Stimulated activated CD4-positive, alpha-beta T cell treated with anti-CD3 and anti-CD28 coated beads, Interleukin-15, amount 100 ng/mL, for 24 hours (primary cell): Measurements from ENCODE around the gene CMSS1.

Experiments
- DNase-seq: peaks from one replicate; pipeline ENCODE4 v3.0.0-alpha.2; 2020

The CMSS1 gene

GRCh38 chr3:99907959-99908544 is 90.4 kb downstream of the CMSS1 start:
- DNase-seq = no peak

GRCh38 chr3:99909714-99910495 is 92.2 kb downstream of the CMSS1 start:
- no peak for DNase-seq

- no peak for DNase-seq
Observed at GRCh38 chr3:99910752-99911290, 93.2 kb downstream of the CMSS1 start.

- DNase-seq = no peak
Observed at GRCh38 chr3:99911433-99911832, 93.8 kb downstream of the CMSS1 start.

- no peak for DNase-seq
Observed at GRCh38 chr3:99915906-99916432, 98.3 kb downstream of the CMSS1 start.

- DNase-seq = no peak
Observed at GRCh38 chr3:99918715-99919114, 101.1 kb downstream of the CMSS1 start.

- no peak for DNase-seq
Observed at GRCh38 chr3:99919694-99920093, 102.0 kb downstream of the CMSS1 start.

- no peak for DNase-seq
Observed at GRCh38 chr3:99920481-99921376, 103.1 kb downstream of the CMSS1 start.

- DNase-seq = no peak
Observed at GRCh38 chr3:99921377-99921695, 103.7 kb downstream of the CMSS1 start.

GRCh38 chr3:99921986-99922385 is 104.3 kb downstream of the CMSS1 start:
- DNase-seq = no peak

GRCh38 chr3:99923873-99924272 is 106.2 kb downstream of the CMSS1 start:
- no peak for DNase-seq

GRCh38 chr3:99925584-99926230 is 108.0 kb downstream of the CMSS1 start:
- DNase-seq = no peak

- DNase-seq = no peak
Observed at GRCh38 chr3:99927671-99928457, 110.2 kb downstream of the CMSS1 start.

GRCh38 chr3:99928771-99929744 is 111.4 kb downstream of the CMSS1 start:
- DNase-seq = no peak

- no peak for DNase-seq
Observed at GRCh38 chr3:99929745-99930139, 112.1 kb downstream of the CMSS1 start.

- no peak for DNase-seq
Observed at GRCh38 chr3:99931059-99931458, 113.4 kb downstream of the CMSS1 start.

GRCh38 chr3:99933971-99934750 is 116.5 kb downstream of the CMSS1 start:
- DNase-seq = no peak

GRCh38 chr3:99934975-99935797 is 117.5 kb downstream of the CMSS1 start:
- DNase-seq = no peak
